Thymus (tissue), 11 donors: Measurements from ENCODE around the gene VEGFC. TPM values are rescaled to one million over a fixed set of nuclear protein-coding genes. Genes with fewer than 3 reads are reported as not detected.

Experiments
- DNase-seq, 9 donors: peaks; one replicate each; pipeline ENCODE4 v3.0.0-alpha.2; 2013; ENCODE audit warnings: low spot score in 9 of 9, low read depth in 6 of 9, missing footprints in 1 of 9
- H3K27ac ChIP-seq, 2 donors: one replicate each; pipeline ENCODE4 v1.5.1; 2013; ENCODE audit warnings: control low read depth in 1 of 2, low read depth in 1 of 2, low read length in 1 of 2, mild to moderate bottlenecking in 1 of 2, moderate library complexity in 1 of 2
- H3K27me3 ChIP-seq, 2 donors: one replicate each; pipeline ENCODE4 v1.5.1; 2013; ENCODE audit warnings: low read length in 1 of 2; ENCODE audit not compliant: control insufficient read depth in 2 of 2, insufficient read depth in 1 of 2
- H3K36me3 ChIP-seq, 2 donors: one replicate each; pipeline ENCODE4 v1.5.1; 2013; ENCODE audit warnings: low read length in 1 of 2, mild to moderate bottlenecking in 1 of 2, moderate library complexity in 1 of 2; ENCODE audit not compliant: control insufficient read depth in 2 of 2, insufficient read depth in 2 of 2
- H3K4me1 ChIP-seq, 2 donors: one replicate each; pipeline ENCODE4 v1.5.1; 2013; ENCODE audit warnings: low read length in 2 of 2; ENCODE audit not compliant: control insufficient read depth in 2 of 2, insufficient read depth in 2 of 2
- H3K4me3 ChIP-seq, 2 donors: one replicate each; pipeline ENCODE4 v1.5.1; 2013; ENCODE audit warnings: low read length in 2 of 2, control low read depth in 1 of 2, mild to moderate bottlenecking in 1 of 2
- H3K9me3 ChIP-seq, 2 donors: one replicate each; pipeline ENCODE4 v1.5.1; 2013; ENCODE audit warnings: low read length in 1 of 2, mild to moderate bottlenecking in 1 of 2; ENCODE audit not compliant: control insufficient read depth in 2 of 2, insufficient read depth in 1 of 2
- WGBS: extraction: QIAGEN DNeasy Blood & Tissue Kit; methylation state at CpG from one replicate; pipeline ENCODE4 v1.1.7; 2013; 5-methylcytosine and 5-hydroxymethylcytosine counted together
- polyA plus RNA-seq: library from polyadenylated mRNA; stranded (reverse); fragments of 200-250 nt; gene quantifications from one replicate; pipeline ENCODE4 v1.2.3, GENCODE V29; 2013
- total RNA-seq: library from RNA; stranded (reverse); fragments of 120-200 nt; gene quantifications from one replicate; pipeline ENCODE4 v1.2.4, GENCODE V29; 2013
- donor health status: healthy.

VEGFC gene
- total and polyA plus RNA-seq, 2 donors = 1.3 to 3.3 TPM

GRCh38 chr4:176654565-176655216 is 138.0 kb downstream of the VEGFC start:
- Histone ChIP-seq H3K27me3 (no peaks in the 10 kb centered on the region), H3K36me3 (no peaks in the 10 kb centered on the region), H3K4me3 (no peak overlapping the region), H3K9me3 (no peaks in the 10 kb centered on the region), H3K27ac (no peak overlapping the region), H3K4me1 (no peaks in the 10 kb centered on the region)
- WGBS = 89% methylated on average over 7 of the region's 7 CpGs
- DNase-seq = no peak

DNA sequence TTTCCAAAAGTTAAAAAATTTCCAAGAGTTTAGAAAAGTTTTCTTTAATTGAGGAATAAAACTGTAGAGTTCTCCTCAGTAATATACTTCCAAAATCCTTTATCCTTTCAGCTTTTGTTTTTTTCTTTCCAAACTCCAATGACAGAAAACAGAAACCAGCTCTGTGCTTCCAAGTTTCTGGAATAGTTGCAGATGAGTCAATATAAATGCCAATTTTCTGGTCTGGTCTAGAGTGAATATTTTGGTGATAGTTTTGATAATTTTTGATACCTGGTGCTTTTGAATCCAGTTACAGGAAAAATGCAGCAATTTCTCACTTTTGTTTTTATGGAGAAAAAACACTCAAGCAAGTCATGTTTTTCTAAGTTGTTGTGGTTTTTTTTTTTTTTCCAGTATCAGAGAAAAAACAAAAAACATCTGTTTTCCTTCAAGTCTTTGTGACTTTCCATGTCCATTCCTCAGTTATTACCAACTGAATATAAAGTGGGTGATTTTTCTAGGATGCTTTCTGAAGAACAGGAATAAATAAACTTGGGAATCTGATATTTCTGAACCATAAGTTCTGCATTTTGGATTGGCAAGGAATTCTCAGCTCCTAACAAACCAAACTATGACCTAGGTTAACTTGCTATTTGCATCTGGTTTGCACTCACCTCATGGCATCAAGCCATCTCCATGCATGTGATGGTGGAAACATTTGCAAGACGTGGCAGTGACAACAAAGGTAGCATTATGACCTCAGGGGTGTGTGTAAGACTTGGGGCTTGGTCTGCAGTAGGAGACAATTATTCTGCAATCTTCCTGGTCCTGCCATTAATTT is 139.1 kb downstream of the VEGFC start:
- no peaks in the 10 kb centered on the region for H3K27me3 ChIP-seq
- H3K4me1 ChIP-seq = no peaks in the 10 kb centered on the region
- no peaks in the 10 kb centered on the region for H3K36me3 ChIP-seq
- DNase-seq = no peak
- H3K27ac ChIP-seq = no peak overlapping the region
- H3K4me3 ChIP-seq = no peak overlapping the region
- WGBS = 52% methylated on average over 1 of the region's 1 CpG
- no peaks in the 10 kb centered on the region for H3K9me3 ChIP-seq

- H3K4me1 ChIP-seq = no peaks in the 10 kb centered on the region
- H3K4me3 ChIP-seq = no peak overlapping the region
- no peak overlapping the region for H3K27ac ChIP-seq
- no peaks in the 10 kb centered on the region for H3K9me3 ChIP-seq
- no peaks in the 10 kb centered on the region for H3K36me3 ChIP-seq
- H3K27me3 ChIP-seq = no peaks in the 10 kb centered on the region
- WGBS = 90% methylated on average over 1 of the region's 1 CpG
- DNase-seq = no peak
These were observed 146.4 kb downstream of the VEGFC start for GRCh38 chr4:176646311-176646710.

GRCh38 chr4:176645246-176645960 is 147.3 kb downstream of the VEGFC start:
- no peaks in the 10 kb centered on the region for H3K9me3 ChIP-seq
- no peak for DNase-seq
- no peak overlapping the region for H3K27ac ChIP-seq
- H3K4me1 ChIP-seq = no peaks in the 10 kb centered on the region
- 87% methylated on average over 8 of the region's 8 CpGs for WGBS
- no peaks in the 10 kb centered on the region for H3K36me3 ChIP-seq
- H3K4me3 ChIP-seq = no peak overlapping the region
- no peaks in the 10 kb centered on the region for H3K27me3 ChIP-seq

- 75% methylated on average over 2 of the region's 2 CpGs for WGBS
- no peaks in the 10 kb centered on the region for H3K9me3 ChIP-seq
- no peaks in the 10 kb centered on the region for H3K36me3 ChIP-seq
- H3K27ac ChIP-seq = no peak overlapping the region
- no peak overlapping the region for H3K4me3 ChIP-seq
- no peak for DNase-seq
- H3K27me3 ChIP-seq = no peaks in the 10 kb centered on the region
- no peaks in the 10 kb centered on the region for H3K4me1 ChIP-seq
These were observed 150.2 kb downstream of the VEGFC start for GRCh38 chr4:176642472-176642871.

GRCh38 chr4:176641237-176641636 is 151.5 kb downstream of the VEGFC start:
- no peak for DNase-seq
- Histone ChIP-seq H3K36me3 (no peaks in the 10 kb centered on the region), H3K9me3 (no peaks in the 10 kb centered on the region), H3K4me1 (no peaks in the 10 kb centered on the region), H3K27me3 (no peaks in the 10 kb centered on the region), H3K4me3 (no peak overlapping the region), H3K27ac (no peak overlapping the region)
- WGBS = 97% methylated on average over 3 of the region's 3 CpGs

DNA sequence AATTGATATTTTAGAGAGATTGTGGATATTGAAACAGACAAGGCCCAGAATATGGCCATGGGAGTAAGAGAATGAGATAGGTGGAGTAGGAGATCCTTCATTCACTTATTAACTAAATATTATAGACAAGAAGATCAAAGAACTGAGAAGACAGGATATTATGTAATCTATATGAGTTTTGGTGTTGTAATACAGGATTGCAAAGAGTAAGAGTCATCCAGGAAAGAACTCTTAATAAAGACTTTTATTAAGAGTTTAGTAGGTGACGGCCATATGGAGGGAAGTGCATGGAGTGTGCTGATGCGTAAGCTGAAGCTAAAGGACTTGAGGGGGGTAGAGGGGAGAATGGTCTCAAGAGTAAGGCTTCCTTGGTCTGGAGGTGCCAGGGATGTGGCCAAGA is 153.7 kb downstream of the VEGFC start:
- WGBS = 96% methylated on average over 2 of the region's 2 CpGs
- Histone ChIP-seq H3K27me3 (no peaks in the 10 kb centered on the region), H3K4me3 (no peak overlapping the region), H3K4me1 (no peaks in the 10 kb centered on the region), H3K9me3 (no peaks in the 10 kb centered on the region), H3K36me3 (no peaks in the 10 kb centered on the region), H3K27ac (no peak overlapping the region)
- no peak for DNase-seq

DNA sequence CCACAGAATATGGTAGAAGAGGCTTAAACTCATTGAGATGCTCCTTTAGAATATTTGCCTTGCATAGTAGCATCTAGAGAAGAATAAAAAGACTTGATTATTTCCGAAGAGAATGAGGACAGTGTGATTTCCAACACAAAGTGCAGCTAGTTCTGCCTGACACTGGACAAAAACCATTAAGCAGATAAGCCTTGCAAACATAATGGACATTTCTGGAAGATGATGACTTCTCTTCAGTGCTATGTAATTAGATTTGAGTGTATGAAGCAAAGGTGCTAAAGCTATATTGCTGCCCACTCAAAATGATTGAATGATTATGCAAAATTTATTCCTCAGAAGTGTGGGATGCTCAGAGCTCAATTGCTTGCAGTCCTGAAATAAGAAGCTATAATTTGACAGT is 156.4 kb downstream of the VEGFC start:
- H3K36me3 ChIP-seq = no peaks in the 10 kb centered on the region
- H3K4me3 ChIP-seq = no peak overlapping the region
- no peaks in the 10 kb centered on the region for H3K4me1 ChIP-seq
- H3K27ac ChIP-seq = no peak overlapping the region
- WGBS = 95% methylated on average over 1 of the region's 1 CpG
- H3K27me3 ChIP-seq = no peaks in the 10 kb centered on the region
- H3K9me3 ChIP-seq = peaks cover 0 to 3% of the 10 kb centered on the region in 2 donors
- DNase-seq = no peak
